Spleen (tissue), 11 donors: Measurements from ENCODE around the gene HIVEP3. TPM values are rescaled to one million over a fixed set of nuclear protein-coding genes. Genes with fewer than 3 reads are reported as not detected.

Experiments used
- DNase-seq: peaks from one replicate; pipeline ENCODE4 v3.0.0-alpha.2; 2020
- H3K27ac ChIP-seq, 8 donors: fragments of 200-600 bp; sonication (generic) in 7 of 8; 1 replicate in 4 of 8; 2 replicates in 4 of 8; pipeline versions ENCODE4 v1.5.0 to v1.8.0; 2016 to 2021; ENCODE audit warnings: inconsistent platforms in 4 of 8, mild to moderate bottlenecking in 4 of 8, moderate library complexity in 1 of 8
- H3K27me3 ChIP-seq, 7 donors: fragments of 200-600 bp; sonication (generic) in 6 of 7; replicated peaks in 1 of 7; 1 replicate in 4 of 7; 2 replicates in 3 of 7; pipeline versions ENCODE4 v1.5.0 to v1.8.0; 2016 to 2021; ENCODE audit warnings: inconsistent platforms in 3 of 7, mild to moderate bottlenecking in 1 of 7
- H3K36me3 ChIP-seq, 6 donors: fragments of 200-600 bp; sonication (generic) in 5 of 6; 1 replicate in 4 of 6; 2 replicates in 2 of 6; pipeline versions ENCODE4 v1.5.0 to v1.8.0; 2016 to 2021; ENCODE audit warnings: inconsistent platforms in 2 of 6
- H3K4me1 ChIP-seq, 6 donors: fragments of 200-600 bp; sonication (generic) in 5 of 6; 1 replicate in 3 of 6; 2 replicates in 3 of 6; pipeline versions ENCODE4 v1.5.0 to v1.8.0; 2016 to 2021; ENCODE audit warnings: inconsistent platforms in 3 of 6
- H3K4me3 ChIP-seq, 8 donors: fragments of 200-600 bp; sonication (generic) in 7 of 8; 1 replicate in 4 of 8; 2 replicates in 4 of 8; pipeline versions ENCODE4 v1.5.0 to v1.8.0; 2016 to 2021; ENCODE audit warnings: inconsistent platforms in 4 of 8, mild to moderate bottlenecking in 4 of 8, moderate library complexity in 2 of 8
- H3K9me3 ChIP-seq, 8 donors: fragments of 200-600 bp; sonication (generic) in 7 of 8; 1 replicate in 4 of 8; 2 replicates in 4 of 8; pipeline versions ENCODE4 v1.5.0 to v1.8.0; 2016 to 2021; ENCODE audit warnings: inconsistent platforms in 4 of 8
- POLR2A ChIP-seq, 3 donors: fragments of 450-650 bp; IDR thresholded peaks; one replicate each; pipeline ENCODE4 v1.5.1; 2017; ENCODE audit warnings: antibody characterized with exemption in 3 of 3, mild to moderate bottlenecking in 1 of 3
- POLR2AphosphoS5 ChIP-seq, 3 donors: sonication (generic); formaldehyde crosslinking; IDR thresholded peaks; one replicate each; pipeline ENCODE4 v1.5.1; 2017; ENCODE audit warnings: antibody characterized with exemption in 3 of 3
- WGBS, 5 donors: extraction: QIAGEN DNeasy Blood & Tissue Kit in 3 of 5; methylation state at CpG; one replicate each; pipeline versions ENCODE4 v1.1.5 to v1.1.7; 2013 to 2018; 5-methylcytosine and 5-hydroxymethylcytosine counted together
- intact Hi-C: fragments of 100-400 bp; cut with DNase I; formaldehyde crosslinking; loops from one replicate; pipeline ENCODE4 v1.15.0; 2023; ENCODE audit warnings: low total_unique reads
- polyA plus RNA-seq, 3 donors: library from polyadenylated mRNA; stranded (reverse); fragments of 200-250 nt; gene quantifications; one replicate each; pipeline ENCODE4 v1.2.1, GENCODE V29; 2013
- total RNA-seq, 7 donors: library from RNA; depleted of rRNA in 3 of 7; stranded (reverse); fragments of >200 nt in 3 of 7; fragmentation: NEBNext Ultra II Directional in 4 of 7; extraction: Animal tissue kit (Norgen Biotek cat#: 25700) in 4 of 7; gene quantifications; one replicate each; pipeline versions ENCODE4 v1.1.0 to v1.2.1, GENCODE V29; 2016 to 2021
- TF ChIP-seq, protein P1 (sequence below), 11 experiments: fragments of 200-600 bp in 7 of 11; fragments of 450-650 bp in 4 of 11; sonication (generic) in 4 of 11; IDR thresholded peaks in 8 of 11; conservative IDR thresholded peaks in 3 of 11; 1 replicate in 7 of 11; 2 replicates in 4 of 11; pipeline versions ENCODE4 v1.4.0 to v1.8.0; 2016 to 2021; ENCODE audit warnings: antibody characterized with exemption in 11 of 11, inconsistent platforms in 4 of 11, mild to moderate bottlenecking in 1 of 11
- donor health status: healthy with polysubstance abuse.
- donor health status: DM: no; HTN: no; CAD: no; lungs with moderate emphysema.
- donor health status: DM: no; HTN: no; CAD: no.
- donor health status: Bipolar disorder and iron deficiency.
- donor health status: healthy.
- donor health status: DM: no; HTN: no; CAD: no.
- donor health status: DM: yes; HTN: yes; CAD: no.

The HIVEP3 gene
- total and polyA plus RNA-seq, 10 donors, result 2.4 to 21.2 (median 8.2) TPM

DNA sequence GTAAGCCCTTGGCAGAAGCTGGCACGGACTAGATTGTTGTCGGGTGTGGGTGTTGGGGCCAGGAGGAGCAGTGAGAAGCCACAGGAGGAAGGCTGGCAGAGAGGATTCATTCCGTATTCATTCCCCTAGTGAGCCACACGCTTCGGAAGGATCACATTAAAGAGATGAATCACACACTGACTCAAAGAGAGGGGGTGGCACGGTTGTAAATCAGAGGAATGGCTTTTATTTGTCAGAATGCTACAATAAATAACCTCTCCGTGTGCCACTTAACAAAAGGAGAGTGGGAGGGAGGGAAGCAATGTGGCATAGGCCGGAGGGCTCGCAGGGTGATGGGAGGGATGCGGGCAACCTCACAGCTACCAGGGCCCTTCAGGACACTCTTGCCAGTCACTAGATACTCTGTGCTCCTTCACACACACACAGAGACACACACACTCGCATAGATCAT is 135.5 kb downstream of the HIVEP3 start:
- DNase-seq, result no peak
- Histone ChIP-seq H3K27me3 (no peaks in the 10 kb centered on the region), H3K36me3 (no peaks in the 10 kb centered on the region), H3K27ac (no peak overlapping the region), H3K9me3 (no peaks in the 10 kb centered on the region), H3K4me1 (peaks cover 0 to 8% (median 2%) of the 10 kb centered on the region in 6 donors), H3K4me3 (no peak overlapping the region)
- intact Hi-C loops, result no loop called here
- TF ChIP-seq, protein P1, sequence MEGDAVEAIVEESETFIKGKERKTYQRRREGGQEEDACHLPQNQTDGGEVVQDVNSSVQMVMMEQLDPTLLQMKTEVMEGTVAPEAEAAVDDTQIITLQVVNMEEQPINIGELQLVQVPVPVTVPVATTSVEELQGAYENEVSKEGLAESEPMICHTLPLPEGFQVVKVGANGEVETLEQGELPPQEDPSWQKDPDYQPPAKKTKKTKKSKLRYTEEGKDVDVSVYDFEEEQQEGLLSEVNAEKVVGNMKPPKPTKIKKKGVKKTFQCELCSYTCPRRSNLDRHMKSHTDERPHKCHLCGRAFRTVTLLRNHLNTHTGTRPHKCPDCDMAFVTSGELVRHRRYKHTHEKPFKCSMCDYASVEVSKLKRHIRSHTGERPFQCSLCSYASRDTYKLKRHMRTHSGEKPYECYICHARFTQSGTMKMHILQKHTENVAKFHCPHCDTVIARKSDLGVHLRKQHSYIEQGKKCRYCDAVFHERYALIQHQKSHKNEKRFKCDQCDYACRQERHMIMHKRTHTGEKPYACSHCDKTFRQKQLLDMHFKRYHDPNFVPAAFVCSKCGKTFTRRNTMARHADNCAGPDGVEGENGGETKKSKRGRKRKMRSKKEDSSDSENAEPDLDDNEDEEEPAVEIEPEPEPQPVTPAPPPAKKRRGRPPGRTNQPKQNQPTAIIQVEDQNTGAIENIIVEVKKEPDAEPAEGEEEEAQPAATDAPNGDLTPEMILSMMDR (IDR thresholded peaks at IDR 0.05 in 8 of 11, conservative IDR thresholded peaks at IDR 0.05 in 3 of 11), result no peak
- 32 to 78% (median 62%) methylated on average over 11 of the region's 11 CpGs for WGBS, 5 donors

DNA sequence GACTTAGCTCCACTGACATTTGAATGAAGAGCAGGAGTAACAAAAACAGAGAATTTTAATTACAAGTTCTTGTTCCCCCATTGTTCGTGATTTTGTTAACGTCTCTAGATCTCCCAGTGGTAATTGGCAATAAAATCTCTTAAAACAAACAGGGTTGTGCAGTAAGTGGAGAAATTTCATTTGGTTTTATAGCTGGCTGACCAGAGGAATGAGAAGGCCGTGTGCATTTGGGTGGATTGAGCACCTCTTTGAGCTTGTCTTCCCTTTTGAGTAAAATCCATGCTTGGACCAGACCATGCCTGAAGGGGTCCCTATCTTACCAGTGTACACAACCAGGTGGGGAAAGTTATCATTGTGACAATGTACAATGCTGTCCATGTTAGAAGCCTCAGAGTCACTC is 137.8 kb downstream of the HIVEP3 start:
- intact Hi-C loops, result no loop called here

DNA sequence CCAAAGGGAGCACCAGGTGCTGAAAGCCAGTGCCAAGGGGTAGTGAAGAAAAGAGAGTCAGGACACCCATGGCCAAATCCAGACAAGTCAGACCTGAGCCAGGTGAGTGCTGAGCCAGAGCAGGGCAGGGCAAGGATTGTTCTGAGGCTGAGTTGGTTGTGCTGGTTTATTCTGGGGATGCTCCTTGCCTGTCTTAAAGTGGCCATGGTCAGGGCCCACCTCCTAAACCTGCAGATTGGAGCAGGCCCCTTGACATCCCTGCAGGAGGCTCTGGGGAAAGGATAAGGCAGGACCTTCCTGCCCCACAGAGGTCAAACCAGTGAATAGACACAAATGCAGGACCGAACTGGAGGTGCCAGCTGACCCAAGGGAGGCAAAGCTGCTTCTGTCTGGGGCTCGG is 138.4 kb downstream of the HIVEP3 start:
- no peaks in the 10 kb centered on the region for H3K9me3 ChIP-seq
- no peak overlapping the region for H3K27ac ChIP-seq
- H3K4me1 ChIP-seq, result peaks cover 0 to 13% (median 2%) of the 10 kb centered on the region in 6 donors
- TF ChIP-seq, protein P1 (IDR thresholded peaks at IDR 0.05 in 8 of 11, conservative IDR thresholded peaks at IDR 0.05 in 3 of 11), result no peak
- no peak for TF ChIP-seq POLR2AphosphoS5 (IDR thresholded peaks at IDR 0.05)
- TF ChIP-seq POLR2A (IDR thresholded peaks at IDR 0.05), result no peak
- no peak overlapping the region for H3K4me3 ChIP-seq
- 87 to 93% (median 91%) methylated on average over 1 to 2 of the region's 2 CpGs for WGBS, 5 donors
- H3K36me3 ChIP-seq, result no peaks in the 10 kb centered on the region
- intact Hi-C loops, result no loop called here
- DNase-seq, result no peak
- H3K27me3 ChIP-seq, result no peaks in the 10 kb centered on the region

More for the DNA sequence above, 137.8 kb downstream of the HIVEP3 start:
- TF ChIP-seq, protein P1 (IDR thresholded peaks at IDR 0.05 in 8 of 11, conservative IDR thresholded peaks at IDR 0.05 in 3 of 11), result no peak
- TF ChIP-seq POLR2AphosphoS5 (IDR thresholded peaks at IDR 0.05) (no peak), POLR2A (IDR thresholded peaks at IDR 0.05) (no peak)
- WGBS, 5 donors, result 93 to 98% (median 94%) methylated on average over 3 of the region's 3 CpGs
- H3K9me3 ChIP-seq, result no peaks in the 10 kb centered on the region
- peaks cover 0 to 13% (median 2%) of the 10 kb centered on the region in 6 donors for H3K4me1 ChIP-seq
- H3K27ac ChIP-seq, result no peak overlapping the region
- no peak for DNase-seq
- H3K4me3 ChIP-seq, result no peak overlapping the region
- H3K36me3 ChIP-seq, result no peaks in the 10 kb centered on the region
- H3K27me3 ChIP-seq, result no peaks in the 10 kb centered on the region

DNA sequence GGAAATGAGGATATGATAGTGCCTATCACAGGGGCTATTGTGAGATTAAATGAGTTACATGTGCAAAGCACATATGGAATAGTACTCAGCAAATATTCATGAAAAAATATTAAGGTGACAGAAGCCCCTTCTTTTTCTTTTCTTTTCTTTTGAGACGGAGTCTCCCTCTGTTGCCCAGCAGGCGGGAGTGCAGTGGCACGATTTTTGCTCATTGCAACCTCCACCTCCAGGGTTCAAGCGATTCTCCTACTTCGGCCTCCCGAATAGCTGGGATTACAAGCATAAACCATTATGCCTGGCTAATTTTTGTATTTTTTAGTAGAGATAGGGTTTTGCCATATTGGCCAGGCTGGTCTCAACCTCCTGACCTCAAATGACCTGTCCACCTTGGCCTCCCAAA is 139.4 kb downstream of the HIVEP3 start:
- DNase-seq, result no peak
- no peaks in the 10 kb centered on the region for H3K27me3 ChIP-seq

More for the DNA sequence above, 139.4 kb downstream of the HIVEP3 start:
- intact Hi-C loops, result no loop called here
- Histone ChIP-seq H3K4me3 (no peak overlapping the region), H3K27ac (no peak overlapping the region), H3K9me3 (no peaks in the 10 kb centered on the region), H3K4me1 (peaks cover 0 to 6% (median 2%) of the 10 kb centered on the region in 6 donors), H3K36me3 (no peaks in the 10 kb centered on the region)
- WGBS, 5 donors, result 92 to 97% (median 96%) methylated on average over 6 of the region's 6 CpGs
- TF ChIP-seq POLR2AphosphoS5 (IDR thresholded peaks at IDR 0.05) (no peak), POLR2A (IDR thresholded peaks at IDR 0.05) (no peak)
- TF ChIP-seq, protein P1 (IDR thresholded peaks at IDR 0.05 in 8 of 11, conservative IDR thresholded peaks at IDR 0.05 in 3 of 11), result peak in 1 of 11 experiments; percentile 14
